Liver (tissue), 9 donors: Measurements from ENCODE around the gene TRPT1. TPM values are rescaled to one million over a fixed set of nuclear protein-coding genes. Genes with fewer than 3 reads are reported as not detected.
A peak's percentile ranks its signal among the peaks of the same experiment; 100 is the strongest.

Source experiments
- DNase-seq: peaks from one replicate; pipeline ENCODE4 v3.0.0-alpha.2; 2017; ENCODE audit warnings: low spot score
- H3K27ac ChIP-seq, 2 donors: one replicate each; pipeline ENCODE4 v1.7.0; 2013; ENCODE audit warnings: inconsistent platforms in 2 of 2, low read length in 2 of 2, control low read depth in 1 of 2, low read depth in 1 of 2, mild to moderate bottlenecking in 1 of 2
- H3K27me3 ChIP-seq, 4 donors: one replicate each; pipeline versions ENCODE4 v1.6.1 to v1.7.0; 2013; ENCODE audit warnings: low read length in 3 of 4, inconsistent platforms in 1 of 4, mild to moderate bottlenecking in 1 of 4, moderate library complexity in 1 of 4; ENCODE audit not compliant: control insufficient read depth in 4 of 4, insufficient read depth in 4 of 4
- H3K36me3 ChIP-seq, 4 donors: one replicate each; pipeline versions ENCODE4 v1.6.1 to v1.7.0; 2013; ENCODE audit warnings: low read length in 3 of 4, mild to moderate bottlenecking in 3 of 4, low read depth in 1 of 4, moderate library complexity in 1 of 4; ENCODE audit not compliant: control insufficient read depth in 4 of 4, insufficient read depth in 3 of 4
- H3K4me1 ChIP-seq, 4 donors: one replicate each; pipeline versions ENCODE4 v1.6.1 to v1.7.0; 2013; ENCODE audit warnings: low read length in 3 of 4, mild to moderate bottlenecking in 3 of 4, moderate library complexity in 1 of 4; ENCODE audit not compliant: control insufficient read depth in 4 of 4, insufficient read depth in 4 of 4
- H3K4me3 ChIP-seq, 3 donors: one replicate each; pipeline versions ENCODE4 v1.6.1 to v1.7.0; 2013; ENCODE audit warnings: low read length in 3 of 3, control low read depth in 1 of 3, low read depth in 1 of 3, mild to moderate bottlenecking in 1 of 3
- H3K9ac ChIP-seq, 2 donors: one replicate each; pipeline ENCODE4 v1.7.0; 2013; ENCODE audit warnings: low read length in 2 of 2, mild to moderate bottlenecking in 2 of 2, moderate library complexity in 2 of 2, control low read depth in 1 of 2, low read depth in 1 of 2
- H3K9me3 ChIP-seq, 4 donors: one replicate each; pipeline versions ENCODE4 v1.6.1 to v1.7.0; 2013; ENCODE audit warnings: low read length in 3 of 4; ENCODE audit not compliant: control insufficient read depth in 4 of 4
- ATF3 ChIP-seq: IDR thresholded peaks from 2 replicates; pipeline ENCODE4 v1.6.1; 2016; ENCODE audit warnings: antibody characterized with exemption
- EGR1 ChIP-seq, 2 donors: IDR thresholded peaks; 2 replicates each; pipeline ENCODE4 v1.6.1; 2016 to 2018; ENCODE audit warnings: antibody characterized with exemption in 2 of 2, low read depth in 2 of 2
- FOXA1 ChIP-seq: IDR thresholded peaks from 2 replicates; pipeline ENCODE4 v1.6.1; 2016; ENCODE audit warnings: antibody characterized with exemption
- HNF4G ChIP-seq: IDR thresholded peaks from 2 replicates; pipeline ENCODE4 v1.6.1; 2016; ENCODE audit warnings: antibody characterized with exemption
- JUND ChIP-seq, 2 donors: IDR thresholded peaks; 2 replicates each; pipeline ENCODE4 v1.6.1; 2016; ENCODE audit warnings: antibody characterized with exemption in 2 of 2
- NR2F2 ChIP-seq: IDR thresholded peaks from 2 replicates; pipeline ENCODE4 v1.6.1; 2016; ENCODE audit warnings: antibody characterized with exemption
- RAD21 ChIP-seq, 2 donors: IDR thresholded peaks; 2 replicates each; pipeline ENCODE4 v1.6.1; 2016; ENCODE audit warnings: antibody characterized with exemption in 2 of 2, mild to moderate bottlenecking in 2 of 2
- RXRA ChIP-seq, 2 donors: IDR thresholded peaks; 2 replicates each; pipeline ENCODE4 v1.6.1; 2017 to 2018; ENCODE audit warnings: antibody characterized with exemption in 2 of 2, mild to moderate bottlenecking in 1 of 2
- SP1 ChIP-seq: IDR thresholded peaks from 2 replicates; pipeline ENCODE4 v1.6.1; 2018; ENCODE audit warnings: antibody characterized with exemption, mild to moderate bottlenecking
- YY1 ChIP-seq: IDR thresholded peaks from 2 replicates; pipeline ENCODE4 v1.6.1; 2016; ENCODE audit warnings: antibody characterized with exemption, mild to moderate bottlenecking
- ZBTB33 ChIP-seq: IDR thresholded peaks from 2 replicates; pipeline ENCODE4 v1.6.1; 2016; ENCODE audit warnings: antibody characterized with exemption
- WGBS: extraction: QIAGEN DNeasy Blood & Tissue Kit; methylation state at CpG from one replicate; pipeline ENCODE4 v1.1.7; 2013; 5-methylcytosine and 5-hydroxymethylcytosine counted together
- polyA plus RNA-seq, 2 donors: library from polyadenylated mRNA; stranded (reverse) in 1 of 2; unstranded in 1 of 2; fragments of 200-250 nt in 1 of 2; fragments of >200 nt in 1 of 2; fragmentation: Nextera tagmentation in 1 of 2; extraction: Ambion mirVana in 1 of 2; gene quantifications; one replicate each; pipeline versions ENCODE4 v1.2.1 to v1.2.3, GENCODE V29; 2013 to 2015
- total RNA-seq, 2 donors: library from RNA; depleted of rRNA; stranded (reverse); fragments of >200 nt; gene quantifications; one replicate each; pipeline ENCODE4 v1.2.3, GENCODE V29; 2014
- donor health status: healthy.
- donor health status: healthy.
- donor health status: healthy.
- donor health status: healthy.
- donor health status: healthy.

TRPT1 gene
- total and polyA plus RNA-seq, 4 donors = 14.0 to 37.8 (median 20.8) TPM

GRCh38 chr11:64229090-64229743 is 3.2 kb upstream of the TRPT1 start:
- H3K9ac ChIP-seq = no peak overlapping the region
- H3K9me3 ChIP-seq = no peaks in the 10 kb centered on the region
- H3K36me3 ChIP-seq = peaks cover 0 to under 1% (median 0%) of the 10 kb centered on the region in 4 donors
- H3K27me3 ChIP-seq = no peaks in the 10 kb centered on the region
- 90% methylated on average over 12 of the region's 12 CpGs for WGBS
- no peak overlapping the region for H3K4me3 ChIP-seq
- no peak for TF ChIP-seq ZBTB33
- TF ChIP-seq NR2F2 = no peak
- H3K4me1 ChIP-seq = peaks cover 17 to 56% (median 34%) of the 10 kb centered on the region in 4 donors
- H3K27ac ChIP-seq = peak overlapping the region in 1 of 2 donors; percentile 92
- no peak for DNase-seq

- H3K9ac ChIP-seq = peak overlapping the region in 1 of 2 donors; percentile 89
- H3K9me3 ChIP-seq = no peaks in the 10 kb centered on the region
- peak overlapping the region in 1 of 3 donors; percentile 51 for H3K4me3 ChIP-seq
- no peak for DNase-seq
- H3K4me1 ChIP-seq = peaks cover 14 to 47% (median 30%) of the 10 kb centered on the region in 4 donors
- no peak overlapping the region for H3K27ac ChIP-seq
- no peak for TF ChIP-seq NR2F2
- TF ChIP-seq JUND (IDR thresholded peaks at IDR 0.05) = no peak
- no peak for TF ChIP-seq RAD21 (IDR thresholded peaks at IDR 0.05)
- no peak for TF ChIP-seq SP1
- TF ChIP-seq EGR1 (IDR thresholded peaks at IDR 0.05; ENCODE audit: low read depth in 2 of 2) = no peak
- no peak for TF ChIP-seq ZBTB33
- H3K27me3 ChIP-seq = no peaks in the 10 kb centered on the region
- 88% methylated on average over 3 of the region's 3 CpGs for WGBS
- H3K36me3 ChIP-seq = peaks cover 0 to 14% (median 6%) of the 10 kb centered on the region in 4 donors
Measured at GRCh38 chr11:64227405-64227956, 1.5 kb upstream of the TRPT1 start.

GRCh38 chr11:64226507-64227051 is 593 bp upstream of the TRPT1 start:
- Histone ChIP-seq H3K9ac (peak overlapping the region; percentile 14 to 89), H3K9me3 (no peaks in the 10 kb centered on the region), H3K27me3 (no peaks in the 10 kb centered on the region), H3K4me3 (peak overlapping the region; percentile 51 to 97 (median 67)), H3K36me3 (peaks cover 0 to 14% (median 6%) of the 10 kb centered on the region in 4 donors), H3K4me1 (peaks cover 14 to 47% (median 30%) of the 10 kb centered on the region in 4 donors), H3K27ac (peak overlapping the region; percentile 52 to 92)
- no peak for DNase-seq
- TF ChIP-seq HNF4G = no peak
- TF ChIP-seq YY1 = no peak
- TF ChIP-seq RXRA (IDR thresholded peaks at IDR 0.05) = peak in 1 of 2 donors; percentile 24
- TF ChIP-seq ATF3 = no peak
- no peak for TF ChIP-seq NR2F2
- TF ChIP-seq FOXA1 = no peak
- WGBS = 21% methylated on average over 26 of the region's 26 CpGs
